ENCODE results near the gene ERFL. TPM values are rescaled to one million over a fixed set of nuclear protein-coding genes. Genes with fewer than 3 reads are reported as not detected.

ERFL gene
- total RNA-seq, 4 donors from 2014 or later = 0.27 to 1.9 (median 0.95) TPM

DNA sequence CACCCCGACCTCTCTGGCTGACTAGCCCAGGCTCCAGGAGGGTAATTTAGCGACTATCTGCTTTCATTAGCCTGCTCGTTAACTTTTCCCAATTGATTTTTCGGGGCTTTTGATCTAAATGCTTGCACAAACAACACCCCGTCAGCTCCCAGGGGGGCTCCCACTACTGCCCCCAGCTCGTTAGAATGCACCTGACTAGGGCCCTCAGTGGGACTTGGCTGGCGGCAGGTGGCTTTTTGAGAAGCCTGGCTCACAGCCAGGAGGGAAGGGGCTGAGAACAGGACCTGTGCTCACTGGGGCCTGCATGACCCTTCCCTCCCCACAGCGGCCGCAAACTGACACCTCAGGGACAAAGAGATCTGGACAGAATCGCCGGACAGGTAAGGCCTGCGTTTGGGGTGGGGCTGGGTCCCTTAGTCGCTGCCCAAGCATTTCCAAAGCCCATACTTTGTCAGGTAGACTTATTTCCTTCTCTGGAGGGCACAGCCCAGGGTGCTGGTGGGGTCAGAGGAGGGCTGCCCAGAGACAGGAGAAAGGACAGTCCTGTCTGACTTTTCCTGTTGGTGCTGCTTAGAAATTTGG, 58.8 kb downstream of the ERFL start:
- no peaks in the 10 kb centered on the region for H3K27me3 ChIP-seq
- H3K36me3 ChIP-seq = peaks cover 0 to 24% (median 11%) of the 10 kb centered on the region in 4 donors
- whole genome bisulfite sequencing, 2 donors (ENCODE audit: low coverage in 1 of 2) = 77% methylated on average over 13 of the region's 13 CpGs; no CpG with 5 or more reads in 1 of the 2 donors
- H3K27ac ChIP-seq = peak overlapping the region in 1 of 4 donors; percentile 55
- H3K4me1 ChIP-seq = peaks cover 11 to 83% (median 31%) of the 10 kb centered on the region in 4 donors
- TF ChIP-seq POLR2AphosphoS5 (IDR thresholded peaks at IDR 0.05) (no peak), EP300 (IDR thresholded peaks at IDR 0.05; ENCODE audit: low read depth) (no peak), POLR2A (IDR thresholded peaks at IDR 0.05) (no peak)
- TF ChIP-seq, protein P1, sequence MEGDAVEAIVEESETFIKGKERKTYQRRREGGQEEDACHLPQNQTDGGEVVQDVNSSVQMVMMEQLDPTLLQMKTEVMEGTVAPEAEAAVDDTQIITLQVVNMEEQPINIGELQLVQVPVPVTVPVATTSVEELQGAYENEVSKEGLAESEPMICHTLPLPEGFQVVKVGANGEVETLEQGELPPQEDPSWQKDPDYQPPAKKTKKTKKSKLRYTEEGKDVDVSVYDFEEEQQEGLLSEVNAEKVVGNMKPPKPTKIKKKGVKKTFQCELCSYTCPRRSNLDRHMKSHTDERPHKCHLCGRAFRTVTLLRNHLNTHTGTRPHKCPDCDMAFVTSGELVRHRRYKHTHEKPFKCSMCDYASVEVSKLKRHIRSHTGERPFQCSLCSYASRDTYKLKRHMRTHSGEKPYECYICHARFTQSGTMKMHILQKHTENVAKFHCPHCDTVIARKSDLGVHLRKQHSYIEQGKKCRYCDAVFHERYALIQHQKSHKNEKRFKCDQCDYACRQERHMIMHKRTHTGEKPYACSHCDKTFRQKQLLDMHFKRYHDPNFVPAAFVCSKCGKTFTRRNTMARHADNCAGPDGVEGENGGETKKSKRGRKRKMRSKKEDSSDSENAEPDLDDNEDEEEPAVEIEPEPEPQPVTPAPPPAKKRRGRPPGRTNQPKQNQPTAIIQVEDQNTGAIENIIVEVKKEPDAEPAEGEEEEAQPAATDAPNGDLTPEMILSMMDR (IDR thresholded peaks at IDR 0.05) = no peak
- no peaks in the 10 kb centered on the region for H3K9me3 ChIP-seq
- H3K4me3 ChIP-seq = no peak overlapping the region
- in situ Hi-C loops (cut with MboI; ENCODE audit: low pct_ligation_motif_present in 1 of 4, low pct_unique_long_range_greater_than_20kb in 1 of 4, low sequenced_read_pairs in 3 of 4) (no loop called here), intact Hi-C loops (cut with DNase I; ENCODE audit: low total_unique reads) (no loop called here)
- no peak for DNase-seq

DNA sequence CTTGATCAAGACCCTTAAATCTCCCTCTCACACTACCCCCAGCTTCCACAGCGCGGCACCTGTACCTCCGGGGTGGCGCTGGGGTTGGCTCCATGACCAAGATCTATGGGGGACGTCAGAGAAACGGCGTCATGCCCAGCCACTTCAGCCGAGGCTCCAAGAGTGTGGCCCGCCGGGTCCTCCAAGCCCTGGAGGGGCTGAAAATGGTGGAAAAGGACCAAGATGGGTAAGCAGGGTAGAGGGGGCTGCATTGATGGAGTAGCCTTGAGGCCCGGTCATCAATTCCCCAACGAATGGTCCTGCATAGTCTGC, 59.3 kb downstream of the ERFL start:
- no peak for DNase-seq
- peaks cover 11 to 84% (median 33%) of the 10 kb centered on the region in 4 donors for H3K4me1 ChIP-seq
- H3K4me3 ChIP-seq = no peak overlapping the region
- H3K36me3 ChIP-seq = peaks cover 0 to 29% (median 13%) of the 10 kb centered on the region in 4 donors
- H3K9me3 ChIP-seq = no peaks in the 10 kb centered on the region
- TF ChIP-seq POLR2AphosphoS5 (IDR thresholded peaks at IDR 0.05) (no peak), EP300 (IDR thresholded peaks at IDR 0.05; ENCODE audit: low read depth) (no peak), POLR2A (IDR thresholded peaks at IDR 0.05) (no peak)
- TF ChIP-seq, protein P1 (IDR thresholded peaks at IDR 0.05) = no peak
- in situ Hi-C loops (cut with MboI; ENCODE audit: low pct_ligation_motif_present in 1 of 4, low pct_unique_long_range_greater_than_20kb in 1 of 4, low sequenced_read_pairs in 3 of 4) = no loop called here
- intact Hi-C loops (cut with DNase I; ENCODE audit: low total_unique reads) = no loop called here
- WGBS, 2 donors (ENCODE audit: low coverage in 1 of 2) = 83% methylated on average over 12 of the region's 12 CpGs; no CpG with 5 or more reads in 1 of the 2 donors
- H3K27ac ChIP-seq = peak overlapping the region in 1 of 4 donors; percentile 25
- no peaks in the 10 kb centered on the region for H3K27me3 ChIP-seq

DNA sequence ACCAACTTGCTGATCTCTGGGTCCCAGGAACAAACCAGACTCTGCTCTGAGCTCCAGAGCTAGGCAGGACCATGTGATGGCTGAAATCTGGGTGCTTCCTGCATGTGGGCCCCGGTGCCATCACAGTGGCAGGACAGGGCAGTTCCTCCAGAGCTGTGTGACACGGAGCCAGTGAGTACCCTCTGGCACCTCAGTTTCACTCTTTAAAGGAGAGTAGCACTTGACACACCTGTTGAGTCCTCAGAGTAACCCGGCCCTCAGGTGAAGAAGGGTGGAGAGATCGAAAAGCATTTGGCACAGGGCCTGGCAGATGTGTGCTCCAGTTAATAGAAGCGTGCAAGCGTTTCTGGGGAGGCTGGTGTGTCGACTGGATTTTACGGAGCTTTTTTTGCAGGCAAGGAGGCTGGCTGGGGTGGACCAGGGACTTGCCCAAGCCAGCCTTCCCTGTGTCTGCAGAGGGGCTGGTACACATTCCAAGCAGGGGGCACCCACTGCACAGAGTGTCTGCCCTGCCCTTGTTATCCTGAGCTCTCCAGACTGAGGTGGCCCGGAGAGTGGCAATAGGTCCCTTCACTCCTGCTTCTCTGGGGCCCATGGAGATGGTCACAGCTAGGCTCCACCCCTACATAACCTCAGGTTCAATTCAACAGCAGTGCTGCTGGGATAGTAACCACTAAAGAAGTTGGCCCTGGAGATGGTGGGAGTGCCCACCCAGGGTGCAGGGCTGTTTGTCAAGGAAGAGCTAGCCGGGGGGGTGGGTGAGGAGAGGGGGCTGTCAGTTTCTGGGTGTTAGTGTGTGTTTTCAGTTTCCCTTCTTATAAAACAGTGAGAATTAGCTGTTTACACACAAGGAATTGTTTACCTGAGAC, 59.9 kb downstream of the ERFL start:
- H3K27ac ChIP-seq = peak overlapping the region; percentile 8 to 35 (median 20)
- in situ Hi-C loops (cut with MboI; ENCODE audit: low pct_ligation_motif_present in 1 of 4, low pct_unique_long_range_greater_than_20kb in 1 of 4, low sequenced_read_pairs in 3 of 4) (no loop called here), intact Hi-C loops (cut with DNase I; ENCODE audit: low total_unique reads) (no loop called here)
- peaks cover 11 to 81% (median 32%) of the 10 kb centered on the region in 4 donors for H3K4me1 ChIP-seq
- H3K36me3 ChIP-seq = peaks cover 0 to 32% (median 15%) of the 10 kb centered on the region in 4 donors
- no peaks in the 10 kb centered on the region for H3K27me3 ChIP-seq
- TF ChIP-seq POLR2A (IDR thresholded peaks at IDR 0.05) (no peak), EP300 (IDR thresholded peaks at IDR 0.05; ENCODE audit: low read depth) (no peak), POLR2AphosphoS5 (IDR thresholded peaks at IDR 0.05) (no peak)
- TF ChIP-seq, protein P1 (IDR thresholded peaks at IDR 0.05) = no peak
- H3K9me3 ChIP-seq = no peaks in the 10 kb centered on the region
- peak; percentile 37 for DNase-seq
- H3K4me3 ChIP-seq = no peak overlapping the region
- WGBS, 2 donors (ENCODE audit: low coverage in 1 of 2) = 49 to 90% methylated on average over 2 to 10 of the region's 10 CpGs

DNA sequence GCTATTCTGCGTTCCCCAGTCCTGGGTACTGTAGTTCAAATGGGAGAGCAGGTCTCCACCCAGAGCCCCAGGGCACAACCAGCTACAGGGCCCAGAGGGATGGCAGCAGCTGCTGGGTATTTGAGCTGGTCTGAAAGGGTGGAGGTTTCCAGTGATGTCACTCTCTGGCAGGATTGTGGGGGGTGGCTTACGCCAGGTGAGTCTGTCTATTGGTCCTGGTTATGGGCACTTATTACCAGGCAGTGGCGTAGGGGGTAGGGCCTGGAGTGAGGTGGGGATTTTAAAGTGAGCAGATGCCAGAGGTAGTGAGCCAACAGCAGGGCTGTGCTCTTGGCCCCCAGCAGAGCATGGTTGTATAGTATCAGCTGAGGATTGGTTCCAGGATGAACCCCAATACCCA, 62.0 kb downstream of the ERFL start:
- TF ChIP-seq POLR2A (IDR thresholded peaks at IDR 0.05) (no peak), EP300 (IDR thresholded peaks at IDR 0.05; ENCODE audit: low read depth) (no peak), POLR2AphosphoS5 (IDR thresholded peaks at IDR 0.05) (no peak)
- TF ChIP-seq, protein P1 (IDR thresholded peaks at IDR 0.05) = no peak
- no peaks in the 10 kb centered on the region for H3K9me3 ChIP-seq
- 88% methylated on average over 3 of the region's 3 CpGs; no CpG with 5 or more reads in 1 of the 2 donors for WGBS, 2 donors (ENCODE audit: low coverage in 1 of 2)
- peaks cover 30 to 86% (median 50%) of the 10 kb centered on the region in 4 donors for H3K4me1 ChIP-seq
- H3K36me3 ChIP-seq = peaks cover 0 to 42% (median 18%) of the 10 kb centered on the region in 4 donors
- no peaks in the 10 kb centered on the region for H3K27me3 ChIP-seq
- intact Hi-C loops (cut with DNase I; ENCODE audit: low total_unique reads) = no loop called here
- no peak overlapping the region for H3K4me3 ChIP-seq
- H3K27ac ChIP-seq = no peak overlapping the region
- no peak for DNase-seq
- in situ Hi-C loops (cut with MboI; ENCODE audit: low pct_ligation_motif_present in 1 of 4, low pct_unique_long_range_greater_than_20kb in 1 of 4, low sequenced_read_pairs in 3 of 4) = no loop called here

All from transverse colon (tissue), 4 donors.